Activated T-cell treated with anti-CD3 and anti-CD28 coated beads for 1 hour (primary cell): ENCODE data around the gene CEP95.
"Not testable (repeated sequence)": the region's sequence is repeated elsewhere in the genome, so short reads cannot be mapped to it uniquely, and the experiment has no call there.

ENCODE experiments used
- DNase-seq: peaks from one replicate; pipeline ENCODE4 v3.0.0-alpha.2; 2020; ENCODE audit warnings: low read depth

CEP95 gene

GRCh38 chr17:64573214-64573613 lies 66.4 kb downstream of the CEP95 start:
- no peak for DNase-seq

DNA sequence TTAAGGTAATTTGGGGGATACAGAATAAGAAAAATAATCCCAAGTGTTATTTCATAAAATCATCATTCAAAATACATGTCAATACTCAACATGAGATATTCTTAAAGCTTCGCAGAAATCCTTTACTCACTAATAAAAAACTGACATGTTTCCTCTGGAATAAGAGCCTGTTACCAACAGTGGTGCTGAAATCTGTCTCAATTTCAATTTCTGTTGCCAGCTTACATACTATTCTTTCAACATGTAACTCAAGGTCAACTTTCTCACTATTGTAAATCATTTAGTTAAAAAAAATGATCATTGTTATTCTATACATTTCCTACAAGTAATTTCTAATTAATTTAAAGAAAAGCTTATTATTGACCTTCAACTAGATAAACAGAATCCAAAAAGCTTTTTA lies 67.9 kb downstream of the CEP95 start:
- no peak for DNase-seq

DNA sequence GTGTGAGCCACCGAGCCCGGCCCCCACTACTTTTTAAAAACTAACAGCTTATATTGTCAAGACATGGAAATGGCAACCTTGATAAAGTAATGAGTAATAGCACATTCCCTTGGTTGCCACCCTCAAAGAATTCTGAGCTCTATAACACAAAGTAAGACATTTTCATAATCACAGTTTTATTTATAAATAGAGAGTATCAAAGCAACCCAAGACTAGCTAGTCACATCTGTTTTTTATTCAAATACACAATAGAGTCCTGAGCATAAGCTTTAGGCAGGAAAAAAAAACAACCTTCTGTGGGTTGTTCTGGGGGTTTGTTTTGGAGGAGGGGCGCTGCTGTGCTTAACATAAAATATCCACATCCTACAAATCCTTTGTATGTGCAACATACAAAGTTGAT lies 68.7 kb downstream of the CEP95 start:
- no peak for DNase-seq

DNA sequence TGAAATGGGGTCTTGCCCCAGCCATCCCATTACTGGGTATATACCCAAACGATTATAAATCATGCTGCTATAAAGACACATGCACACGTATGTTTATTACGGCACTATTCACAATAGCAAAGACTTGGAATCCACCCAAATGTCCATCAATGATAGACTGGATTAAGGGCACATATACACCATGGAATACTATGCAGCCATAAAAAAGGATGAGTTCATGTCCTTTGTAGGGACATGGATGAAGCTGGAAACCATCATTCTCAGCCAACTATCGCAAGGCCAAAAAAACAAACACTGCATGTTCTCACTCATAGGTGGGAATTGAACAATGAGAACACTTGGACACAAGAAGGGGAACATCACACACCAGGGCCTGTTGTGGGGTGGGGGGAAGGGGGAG lies 70.2 kb downstream of the CEP95 start:
- DNase-seq = not testable (repeated sequence)

- DNase-seq = no peak
Measured at GRCh38 chr17:64579917-64580316, 73.1 kb downstream of the CEP95 start.

DNA sequence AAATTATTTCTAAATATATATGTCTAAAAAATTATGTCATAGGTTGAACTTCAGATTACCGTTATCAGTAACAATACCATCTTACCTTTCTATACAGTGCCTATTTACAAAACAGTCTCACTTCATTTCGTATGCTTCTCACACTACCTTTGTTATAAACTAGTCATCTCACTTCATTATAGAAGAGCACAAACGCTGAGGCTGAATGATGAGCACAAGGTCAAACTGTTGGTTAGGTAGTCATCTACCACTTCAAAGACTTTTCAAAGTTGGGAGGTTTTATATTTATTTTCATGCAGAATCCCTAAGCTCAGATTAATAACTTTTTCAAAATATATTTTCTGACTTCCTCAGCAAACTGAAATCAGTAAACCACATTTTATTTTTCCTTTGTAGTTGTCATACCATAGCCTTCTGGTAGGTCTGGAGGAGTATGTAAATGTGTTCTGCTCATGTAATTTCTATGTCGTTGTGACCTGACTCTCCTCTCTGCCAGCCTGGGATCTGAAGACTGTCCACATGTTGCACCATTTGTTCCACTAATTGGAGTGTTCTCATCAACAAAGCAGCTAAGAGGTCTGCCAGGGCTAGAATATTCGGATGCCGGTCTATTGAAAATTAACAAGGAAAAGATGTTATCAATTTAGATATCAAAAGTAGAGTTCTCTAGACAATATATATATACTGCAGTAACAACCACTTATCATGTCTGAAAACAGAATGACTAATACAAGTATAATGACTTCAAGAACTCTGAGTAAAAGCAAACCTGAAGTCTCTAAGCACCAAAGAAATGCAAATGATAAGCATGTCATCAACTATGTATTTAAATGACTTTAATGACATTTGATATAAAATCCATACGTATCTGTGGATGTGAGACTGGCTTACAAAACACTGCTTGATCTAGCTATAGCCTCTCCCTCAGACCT lies 73.9 kb downstream of the CEP95 start:
- no peak for DNase-seq

DNA sequence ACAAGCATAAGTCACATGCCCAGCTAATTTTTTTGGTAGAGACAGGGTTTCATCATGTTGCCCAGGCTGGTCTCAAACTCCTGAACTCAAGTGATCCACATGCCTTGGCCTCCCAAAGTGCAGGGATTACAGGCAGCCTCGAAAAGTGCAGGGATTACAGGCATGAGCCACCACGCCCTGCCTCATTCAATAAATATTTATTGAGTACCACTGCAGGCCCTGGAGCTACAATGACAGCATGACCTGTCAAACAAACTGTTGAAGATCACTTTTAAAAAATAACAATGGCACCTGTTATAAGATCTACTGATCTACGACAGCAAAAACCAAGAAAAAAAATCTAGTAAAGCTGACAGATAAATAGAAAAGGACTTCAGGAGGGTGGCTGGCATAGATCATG lies 76.3 kb downstream of the CEP95 start:
- no peak for DNase-seq

GRCh38 chr17:64585146-64585545 lies 78.4 kb downstream of the CEP95 start:
- DNase-seq = no peak
